Measurements from ENCODE around the gene LRRC7.

DNA sequence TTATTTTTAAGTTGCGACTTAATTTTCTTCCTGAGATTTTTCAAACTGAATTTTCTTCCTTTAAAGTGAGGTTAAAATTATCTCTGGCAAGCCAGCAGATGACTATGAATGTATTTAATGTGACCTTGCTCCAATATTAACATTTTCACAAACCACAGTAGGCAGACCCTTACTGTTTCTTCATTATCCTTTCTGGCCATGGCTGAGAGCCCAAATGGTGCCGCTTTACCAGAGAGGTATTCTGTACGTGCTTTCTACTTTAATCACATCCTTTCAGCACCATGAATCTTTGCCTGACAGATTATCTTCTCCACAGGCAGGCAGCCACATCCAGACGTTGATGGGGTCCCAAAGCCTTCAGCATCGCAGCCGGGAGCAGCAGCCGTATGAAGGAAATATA lies 508.0 kb downstream of the LRRC7 start:
- TF ChIP-seq, protein P1, sequence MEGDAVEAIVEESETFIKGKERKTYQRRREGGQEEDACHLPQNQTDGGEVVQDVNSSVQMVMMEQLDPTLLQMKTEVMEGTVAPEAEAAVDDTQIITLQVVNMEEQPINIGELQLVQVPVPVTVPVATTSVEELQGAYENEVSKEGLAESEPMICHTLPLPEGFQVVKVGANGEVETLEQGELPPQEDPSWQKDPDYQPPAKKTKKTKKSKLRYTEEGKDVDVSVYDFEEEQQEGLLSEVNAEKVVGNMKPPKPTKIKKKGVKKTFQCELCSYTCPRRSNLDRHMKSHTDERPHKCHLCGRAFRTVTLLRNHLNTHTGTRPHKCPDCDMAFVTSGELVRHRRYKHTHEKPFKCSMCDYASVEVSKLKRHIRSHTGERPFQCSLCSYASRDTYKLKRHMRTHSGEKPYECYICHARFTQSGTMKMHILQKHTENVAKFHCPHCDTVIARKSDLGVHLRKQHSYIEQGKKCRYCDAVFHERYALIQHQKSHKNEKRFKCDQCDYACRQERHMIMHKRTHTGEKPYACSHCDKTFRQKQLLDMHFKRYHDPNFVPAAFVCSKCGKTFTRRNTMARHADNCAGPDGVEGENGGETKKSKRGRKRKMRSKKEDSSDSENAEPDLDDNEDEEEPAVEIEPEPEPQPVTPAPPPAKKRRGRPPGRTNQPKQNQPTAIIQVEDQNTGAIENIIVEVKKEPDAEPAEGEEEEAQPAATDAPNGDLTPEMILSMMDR (IDR thresholded peaks at IDR 0.05 in 4 of 5, conservative IDR thresholded peaks at IDR 0.05 in 1 of 5) = no peak
- TF ChIP-seq POLR2A (IDR thresholded peaks at IDR 0.05) = no peak

Data from gastrocnemius medialis (tissue), 4 donors.